OCI-LY7 (cell line): ENCODE data around the gene PLD6.

Experiments
- CTCF ChIP-seq: fragments of 200-600 bp; sonication (generic); conservative IDR thresholded peaks from 2 replicates; pipeline ENCODE4 v1.5.1; 2014; ENCODE audit warnings: mild to moderate bottlenecking, antibody characterized with exemption, low read length, moderate library complexity, mixed read lengths
- EZH2phosphoT487 ChIP-seq: fragments of 200-600 bp; sonication (generic); IDR thresholded peaks from 2 replicates; pipeline ENCODE4 v1.6.1; 2018; ENCODE audit warnings: low read depth, borderline replicate concordance, mild to moderate bottlenecking, mixed run types, antibody characterized with exemption, low read length, moderate library complexity, mixed read lengths

- TF ChIP-seq CTCF (no peak), EZH2phosphoT487 (no peak)
These were observed 40.7 kb upstream of the PLD6 start for GRCh38 chr17:17246879-17247278.
